Measurements from ENCODE around the gene TRAF2.

The TRAF2 gene

DNA sequence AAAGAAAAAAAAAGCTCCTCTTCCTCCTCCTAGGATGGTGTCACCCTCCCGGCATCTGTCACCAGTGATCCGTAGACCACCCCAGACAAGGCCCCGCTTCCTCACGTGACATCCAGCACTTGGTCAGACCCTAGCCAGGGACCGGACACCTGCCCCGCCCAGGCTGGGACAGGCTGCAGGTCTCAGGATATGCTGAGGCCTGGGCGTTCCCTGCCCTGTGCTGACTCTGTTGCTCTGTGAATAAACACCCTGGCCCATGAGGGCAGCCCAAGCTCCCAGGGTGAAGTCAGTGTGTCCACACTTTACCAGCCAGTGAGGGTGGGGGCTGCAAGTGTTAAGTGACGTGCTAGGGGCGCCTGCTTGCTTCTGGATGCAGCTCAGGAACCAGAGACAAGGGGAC is 25.8 kb upstream of the TRAF2 start:
- Histone ChIP-seq H3K79me2 (peaks cover 4% of the 10 kb centered on the region), H3K9me3 (ENCODE audit: control insufficient read depth, low read length) (no peaks in the 10 kb centered on the region), H3K9ac (no peak overlapping the region), H3K27me3 (ENCODE audit: control insufficient read depth, insufficient read depth, low read length) (no peaks in the 10 kb centered on the region), H2AFZ (no peak overlapping the region), H3K36me3 (ENCODE audit: control insufficient read depth, insufficient read depth, low read length) (no peaks in the 10 kb centered on the region), H3K27ac (no peak overlapping the region), H3K4me3 (ENCODE audit: low read depth, low read length) (no peak overlapping the region), H3K4me2 (ENCODE audit: low read length) (no peak overlapping the region), H3K4me1 (no peaks in the 10 kb centered on the region)
- TF ChIP-seq, protein P1, sequence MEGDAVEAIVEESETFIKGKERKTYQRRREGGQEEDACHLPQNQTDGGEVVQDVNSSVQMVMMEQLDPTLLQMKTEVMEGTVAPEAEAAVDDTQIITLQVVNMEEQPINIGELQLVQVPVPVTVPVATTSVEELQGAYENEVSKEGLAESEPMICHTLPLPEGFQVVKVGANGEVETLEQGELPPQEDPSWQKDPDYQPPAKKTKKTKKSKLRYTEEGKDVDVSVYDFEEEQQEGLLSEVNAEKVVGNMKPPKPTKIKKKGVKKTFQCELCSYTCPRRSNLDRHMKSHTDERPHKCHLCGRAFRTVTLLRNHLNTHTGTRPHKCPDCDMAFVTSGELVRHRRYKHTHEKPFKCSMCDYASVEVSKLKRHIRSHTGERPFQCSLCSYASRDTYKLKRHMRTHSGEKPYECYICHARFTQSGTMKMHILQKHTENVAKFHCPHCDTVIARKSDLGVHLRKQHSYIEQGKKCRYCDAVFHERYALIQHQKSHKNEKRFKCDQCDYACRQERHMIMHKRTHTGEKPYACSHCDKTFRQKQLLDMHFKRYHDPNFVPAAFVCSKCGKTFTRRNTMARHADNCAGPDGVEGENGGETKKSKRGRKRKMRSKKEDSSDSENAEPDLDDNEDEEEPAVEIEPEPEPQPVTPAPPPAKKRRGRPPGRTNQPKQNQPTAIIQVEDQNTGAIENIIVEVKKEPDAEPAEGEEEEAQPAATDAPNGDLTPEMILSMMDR (IDR thresholded peaks at IDR 0.05): no peak

DNA sequence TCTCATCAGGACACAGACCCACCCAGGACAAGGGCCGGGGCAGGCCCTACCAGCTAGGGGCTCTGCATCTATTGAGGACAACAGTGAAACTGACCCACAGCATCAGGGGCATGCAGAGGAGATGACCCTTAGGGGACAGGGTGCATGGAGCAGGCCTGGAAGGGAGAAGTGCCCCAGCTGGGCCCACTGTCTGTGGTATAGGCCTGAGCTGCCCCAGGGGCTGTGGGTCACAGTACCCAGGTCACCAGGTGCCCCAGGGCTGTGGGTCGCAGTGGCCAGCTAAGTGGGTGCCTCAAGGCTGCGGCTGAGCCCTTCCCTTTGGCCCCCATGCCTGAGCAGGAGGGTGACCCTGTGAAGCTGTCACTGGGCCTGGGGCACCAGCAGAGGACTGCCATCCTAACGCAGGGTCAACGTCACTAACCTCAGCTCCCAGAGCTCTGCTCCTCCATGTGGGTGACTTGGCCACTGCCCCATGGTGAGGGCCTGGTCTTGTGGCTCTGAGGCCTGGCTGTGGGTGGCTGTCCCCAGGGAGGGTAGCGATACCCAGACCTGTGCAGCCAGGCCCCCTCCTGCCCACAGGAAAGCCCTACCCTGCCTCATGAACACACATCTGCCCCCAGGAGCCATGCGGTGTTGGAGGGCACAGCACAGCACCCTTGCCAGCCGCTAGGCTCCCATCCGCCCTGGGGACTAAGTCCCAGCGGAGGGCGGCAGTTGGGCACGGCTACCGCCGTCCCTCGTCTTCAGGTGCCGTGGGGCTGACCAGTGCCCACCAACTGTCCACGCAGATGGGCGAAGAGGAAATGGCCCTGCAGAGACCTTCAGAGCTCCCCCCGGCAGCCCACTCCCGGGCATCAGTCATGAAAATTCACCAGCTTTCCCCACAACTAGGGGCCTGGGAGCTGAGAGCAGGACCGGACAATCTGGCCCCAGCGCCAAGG is 25.1 kb upstream of the TRAF2 start:
- Histone ChIP-seq H3K27me3 (ENCODE audit: control insufficient read depth, insufficient read depth, low read length) (no peaks in the 10 kb centered on the region), H3K4me3 (ENCODE audit: low read depth, low read length) (no peak overlapping the region), H3K9ac (no peak overlapping the region), H3K9me3 (ENCODE audit: control insufficient read depth, low read length) (no peaks in the 10 kb centered on the region), H3K4me2 (ENCODE audit: low read length) (no peak overlapping the region), H2AFZ (no peak overlapping the region), H3K27ac (no peak overlapping the region), H3K79me2 (peaks cover 4% of the 10 kb centered on the region), H3K4me1 (no peaks in the 10 kb centered on the region), H3K36me3 (ENCODE audit: control insufficient read depth, insufficient read depth, low read length) (no peaks in the 10 kb centered on the region)
- TF ChIP-seq, protein P1 (IDR thresholded peaks at IDR 0.05): no peak

DNA sequence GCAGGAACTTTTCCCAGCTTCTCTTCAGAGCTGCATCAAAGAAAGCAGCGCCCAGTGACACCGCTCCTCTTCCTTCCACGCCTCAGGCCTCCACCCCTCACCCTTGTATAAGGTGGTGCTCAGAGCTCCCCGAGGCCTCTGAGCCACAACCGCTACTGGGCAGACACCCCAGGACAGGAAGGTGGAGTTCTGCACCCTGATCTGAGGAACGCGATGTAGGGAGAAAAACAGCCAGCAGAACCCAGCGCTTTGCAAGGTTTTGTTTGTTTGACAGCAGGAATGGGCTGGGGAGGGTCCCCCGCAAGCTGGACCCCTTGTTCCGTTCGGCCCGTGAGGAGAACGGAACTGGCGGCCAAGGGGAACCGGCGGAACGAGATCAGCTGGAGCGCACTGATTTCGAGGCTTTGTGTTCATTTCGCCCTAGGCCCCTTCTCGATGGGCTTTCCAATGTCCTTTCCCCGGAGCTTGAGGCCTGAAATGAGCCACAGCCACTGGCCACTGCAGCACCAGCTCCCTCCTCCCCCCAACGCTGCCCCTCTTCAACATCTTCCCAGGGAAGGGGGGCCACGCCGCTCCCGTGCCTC is 24.4 kb upstream of the TRAF2 start:
- H3K9ac ChIP-seq: no peak overlapping the region
- H3K79me2 ChIP-seq: peaks cover 4% of the 10 kb centered on the region
- no peaks in the 10 kb centered on the region for H3K27me3 ChIP-seq (ENCODE audit: control insufficient read depth, insufficient read depth, low read length)
- TF ChIP-seq, protein P1 (IDR thresholded peaks at IDR 0.05): no peak
- H2AFZ ChIP-seq: no peak overlapping the region
- H3K4me3 ChIP-seq (ENCODE audit: low read depth, low read length): no peak overlapping the region
- no peak overlapping the region for H3K27ac ChIP-seq
- no peaks in the 10 kb centered on the region for H3K36me3 ChIP-seq (ENCODE audit: control insufficient read depth, insufficient read depth, low read length)
- H3K9me3 ChIP-seq (ENCODE audit: control insufficient read depth, low read length): no peaks in the 10 kb centered on the region
- H3K4me1 ChIP-seq: no peaks in the 10 kb centered on the region
- no peak overlapping the region for H3K4me2 ChIP-seq (ENCODE audit: low read length)

DNA sequence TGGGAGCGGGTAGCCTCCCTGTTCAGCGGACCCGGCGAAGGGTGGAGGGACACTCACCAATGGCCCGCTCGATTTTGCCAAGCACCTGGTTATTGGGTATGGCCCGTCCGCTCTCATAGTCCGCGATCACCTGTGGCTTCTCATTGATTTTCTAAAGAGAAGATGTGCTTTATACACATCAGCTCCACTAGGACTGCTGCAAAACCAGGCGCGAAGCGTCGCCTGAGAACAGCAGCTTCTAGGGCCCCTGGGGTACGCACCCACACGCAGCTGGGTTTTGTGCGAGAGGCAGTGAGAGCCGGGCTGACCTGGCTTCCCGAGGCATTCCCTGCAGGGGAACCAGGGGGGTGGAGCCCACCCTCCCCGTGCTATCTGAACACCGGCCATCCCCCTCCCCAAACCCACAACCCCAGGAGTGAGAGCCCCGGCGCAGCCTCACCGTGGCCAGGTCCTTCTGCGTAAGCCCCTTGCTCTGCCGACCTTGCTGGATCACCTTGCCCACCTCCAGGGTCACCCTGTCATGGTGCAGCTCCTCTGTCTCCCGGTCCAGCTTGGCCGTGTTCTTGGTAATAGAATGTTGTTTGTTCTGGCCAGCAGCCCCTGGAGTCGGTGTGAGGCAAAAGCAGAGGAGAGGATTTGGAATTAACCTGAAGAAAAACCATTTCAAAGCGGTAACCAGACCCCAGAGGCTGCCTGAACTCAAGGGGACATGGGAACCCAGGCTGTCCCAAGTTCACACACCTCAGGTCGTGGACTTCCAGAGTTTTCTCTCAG is 23.3 kb upstream of the TRAF2 start:
- Histone ChIP-seq H3K4me2 (ENCODE audit: low read length) (no peak overlapping the region), H3K36me3 (ENCODE audit: control insufficient read depth, insufficient read depth, low read length) (no peaks in the 10 kb centered on the region), H3K27ac (no peak overlapping the region), H3K9ac (no peak overlapping the region), H3K4me1 (no peaks in the 10 kb centered on the region), H3K79me2 (peaks cover 4% of the 10 kb centered on the region), H2AFZ (no peak overlapping the region), H3K9me3 (ENCODE audit: control insufficient read depth, low read length) (no peaks in the 10 kb centered on the region), H3K27me3 (ENCODE audit: control insufficient read depth, insufficient read depth, low read length) (no peaks in the 10 kb centered on the region), H3K4me3 (ENCODE audit: low read depth, low read length) (no peak overlapping the region)
- TF ChIP-seq, protein P1 (IDR thresholded peaks at IDR 0.05): no peak

Data from parathyroid adenoma (tissue), 2 donors.